ENCODE data around the gene ALDH3A2. TPM values are rescaled to one million over a fixed set of nuclear protein-coding genes. Genes with fewer than 3 reads are reported as not detected.

Gene ALDH3A2
- total and polyA plus RNA-seq, 2 of the 8 experiments (the other 6 are each of a cell fraction or from before 2014, with no cell fraction given): 20.6 to 72.9 TPM

GRCh38 chr17:19663097-19663496, 14.5 kb downstream of the ALDH3A2 start (continued):
- TF ChIP-seq SUZ12 (IDR thresholded peaks at IDR 0.05; ENCODE audit: low read length) (no peak), USF2 (IDR thresholded peaks at IDR 0.05; ENCODE audit: low read length) (no peak)

All from H1 (cell line).